ENCODE measurements around the gene SLC39A12.

The SLC39A12 gene

GRCh38 chr10:18021725-18022480 is 70.2 kb downstream of the SLC39A12 start:
- no peak for TF ChIP-seq CTCF (conservative IDR thresholded peaks at IDR 0.05)
- no peak overlapping the region for H3K27ac ChIP-seq

GRCh38 chr10:18043148-18044006 is 91.7 kb downstream of the SLC39A12 start:
- no peak overlapping the region for H3K27ac ChIP-seq
- no peak for TF ChIP-seq CTCF (conservative IDR thresholded peaks at IDR 0.05)

GRCh38 chr10:18044976-18045720 is 93.4 kb downstream of the SLC39A12 start:
- TF ChIP-seq CTCF (conservative IDR thresholded peaks at IDR 0.05): no peak
- H3K27ac ChIP-seq: no peak overlapping the region

- H3K27ac ChIP-seq: no peak overlapping the region
- no peak for TF ChIP-seq CTCF (conservative IDR thresholded peaks at IDR 0.05)
These were observed 104.9 kb downstream of the SLC39A12 start for GRCh38 chr10:18056583-18056982.

- no peak overlapping the region for H3K27ac ChIP-seq
- no peak for TF ChIP-seq CTCF (conservative IDR thresholded peaks at IDR 0.05)
These were observed 108.3 kb downstream of the SLC39A12 start for GRCh38 chr10:18059826-18060559.

GRCh38 chr10:18066947-18067346 is 115.2 kb downstream of the SLC39A12 start:
- H3K27ac ChIP-seq: no peak overlapping the region
- no peak for TF ChIP-seq CTCF (conservative IDR thresholded peaks at IDR 0.05)
